ENCODE measurements around the gene SRD5A3. TPM values are rescaled to one million over a fixed set of nuclear protein-coding genes. Genes with fewer than 3 reads are reported as not detected.

SRD5A3 gene
- total RNA-seq, 1 donor from 2014 or later: 14.3 TPM

DNA sequence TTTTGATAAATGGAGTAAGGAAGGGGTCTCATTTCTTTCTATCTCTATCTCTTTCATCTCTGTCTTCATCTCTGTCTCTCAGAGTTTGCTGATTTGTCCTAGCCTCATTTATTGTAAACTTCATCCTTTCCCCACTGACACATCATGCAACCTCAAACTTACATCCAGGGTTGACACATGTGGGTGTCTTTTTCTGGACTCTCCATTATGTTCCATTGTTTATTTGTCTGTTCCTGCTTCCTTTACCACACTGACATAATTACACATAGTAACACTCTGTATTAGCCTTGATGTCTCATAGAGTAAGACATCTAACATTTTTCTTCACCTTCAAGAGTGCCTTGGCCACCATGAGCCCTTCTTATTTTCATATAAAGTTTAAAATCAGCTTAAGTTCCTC is 8.1 kb upstream of the SRD5A3 start:
- no peak overlapping the region for H3K4me3 ChIP-seq (ENCODE audit: low read depth, low read length)
- DNase-seq (ENCODE audit: low read depth): no peak
- no peaks in the 10 kb centered on the region for H3K36me3 ChIP-seq (ENCODE audit: control insufficient read depth, insufficient read depth, low read length)
- TF ChIP-seq CTCF (IDR thresholded peaks at IDR 0.05; ENCODE audit: insufficient read depth, low read length, poor library complexity, severe bottlenecking): no peak
- H3K27me3 ChIP-seq (ENCODE audit: control insufficient read depth, insufficient read depth, low read length): no peaks in the 10 kb centered on the region

DNA sequence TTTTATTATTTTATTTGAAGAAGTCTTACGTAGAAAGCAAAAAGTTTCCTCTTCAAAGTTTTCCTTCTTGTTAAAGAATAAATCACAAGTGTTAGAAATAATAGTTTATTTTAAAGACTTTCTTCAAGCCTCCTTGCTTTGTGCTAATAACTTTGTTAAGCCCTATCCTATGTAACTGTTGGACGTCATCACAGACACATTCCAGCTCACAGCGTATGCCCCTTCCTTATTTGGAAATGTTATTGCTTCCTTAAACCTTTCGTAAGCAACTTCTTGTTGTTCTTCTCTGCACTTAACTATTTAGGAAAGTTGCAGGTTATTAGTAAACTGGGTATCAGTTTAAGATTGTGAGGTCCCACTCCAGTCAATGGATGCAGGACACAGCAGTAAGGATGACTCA is 7.6 kb upstream of the SRD5A3 start:
- Histone ChIP-seq H3K4me3 (ENCODE audit: low read depth, low read length) (no peak overlapping the region), H3K27me3 (ENCODE audit: control insufficient read depth, insufficient read depth, low read length) (no peaks in the 10 kb centered on the region), H3K36me3 (ENCODE audit: control insufficient read depth, insufficient read depth, low read length) (no peaks in the 10 kb centered on the region)
- TF ChIP-seq CTCF (IDR thresholded peaks at IDR 0.05; ENCODE audit: insufficient read depth, low read length, poor library complexity, severe bottlenecking): no peak
- no peak for DNase-seq (ENCODE audit: low read depth)

GRCh38 chr4:55340266-55340665 is 5.8 kb upstream of the SRD5A3 start:
- no peak for DNase-seq (ENCODE audit: low read depth)
- no peaks in the 10 kb centered on the region for H3K36me3 ChIP-seq (ENCODE audit: control insufficient read depth, insufficient read depth, low read length)

GRCh38 chr4:55343887-55344286 is 2.2 kb upstream of the SRD5A3 start:
- DNase-seq (ENCODE audit: low read depth): no peak
- TF ChIP-seq CTCF (IDR thresholded peaks at IDR 0.05; ENCODE audit: insufficient read depth, low read length, poor library complexity, severe bottlenecking): no peak
- no peaks in the 10 kb centered on the region for H3K36me3 ChIP-seq (ENCODE audit: control insufficient read depth, insufficient read depth, low read length)
- no peaks in the 10 kb centered on the region for H3K27me3 ChIP-seq (ENCODE audit: control insufficient read depth, insufficient read depth, low read length)
- H3K4me3 ChIP-seq (ENCODE audit: low read depth, low read length): no peak overlapping the region

More at GRCh38 chr4:55340266-55340665, 5.8 kb upstream of the SRD5A3 start:
- TF ChIP-seq CTCF (IDR thresholded peaks at IDR 0.05; ENCODE audit: insufficient read depth, low read length, poor library complexity, severe bottlenecking): no peak
- no peak overlapping the region for H3K4me3 ChIP-seq (ENCODE audit: low read depth, low read length)
- no peaks in the 10 kb centered on the region for H3K27me3 ChIP-seq (ENCODE audit: control insufficient read depth, insufficient read depth, low read length)

GRCh38 chr4:55345054-55345453 is 988 bp upstream of the SRD5A3 start:
- Histone ChIP-seq H3K36me3 (ENCODE audit: control insufficient read depth, insufficient read depth, low read length) (no peaks in the 10 kb centered on the region), H3K27me3 (ENCODE audit: control insufficient read depth, insufficient read depth, low read length) (no peaks in the 10 kb centered on the region), H3K4me3 (ENCODE audit: low read depth, low read length) (no peak overlapping the region)
- TF ChIP-seq CTCF (IDR thresholded peaks at IDR 0.05; ENCODE audit: insufficient read depth, low read length, poor library complexity, severe bottlenecking): no peak
- DNase-seq (ENCODE audit: low read depth): no peak

DNA sequence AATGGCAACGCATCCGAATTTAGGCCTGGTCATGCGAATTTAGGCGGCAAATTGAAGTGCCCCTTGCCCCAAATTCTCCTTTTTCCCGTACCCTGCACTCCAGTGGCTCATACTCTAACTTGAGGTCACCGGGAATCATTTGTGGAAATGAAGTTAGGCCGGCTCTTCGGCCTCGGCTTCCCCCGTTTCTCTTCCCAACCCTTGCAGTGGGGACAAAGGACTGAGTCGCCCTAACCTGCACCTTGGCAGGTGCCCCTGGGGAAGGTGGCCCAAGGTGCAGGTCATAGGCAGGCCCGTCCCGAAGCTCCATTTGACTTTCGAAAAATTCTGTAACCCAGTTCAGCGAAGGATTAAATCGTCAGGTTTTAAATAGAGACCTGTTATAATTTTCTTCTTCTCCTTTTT is 811 bp downstream of the SRD5A3 start:
- TF ChIP-seq CTCF (IDR thresholded peaks at IDR 0.05; ENCODE audit: insufficient read depth, low read length, poor library complexity, severe bottlenecking): no peak
- no peaks in the 10 kb centered on the region for H3K27me3 ChIP-seq (ENCODE audit: control insufficient read depth, insufficient read depth, low read length)
- no peak for DNase-seq (ENCODE audit: low read depth)
- peak overlapping the region; percentile 56 for H3K4me3 ChIP-seq (ENCODE audit: low read depth, low read length)
- no peaks in the 10 kb centered on the region for H3K36me3 ChIP-seq (ENCODE audit: control insufficient read depth, insufficient read depth, low read length)

All from kidney epithelial cell (primary cell).